Measurements from ENCODE around the gene PRAMEF5.
"Not testable (repeated sequence)": the region's sequence is repeated elsewhere in the genome, so short reads cannot be mapped to it uniquely, and the experiment has no call there.

PRAMEF5 gene

GRCh38 chr1:13279617-13280016 is 25.6 kb downstream of the PRAMEF5 start:
- not testable (repeated sequence) for DNase-seq

DNA sequence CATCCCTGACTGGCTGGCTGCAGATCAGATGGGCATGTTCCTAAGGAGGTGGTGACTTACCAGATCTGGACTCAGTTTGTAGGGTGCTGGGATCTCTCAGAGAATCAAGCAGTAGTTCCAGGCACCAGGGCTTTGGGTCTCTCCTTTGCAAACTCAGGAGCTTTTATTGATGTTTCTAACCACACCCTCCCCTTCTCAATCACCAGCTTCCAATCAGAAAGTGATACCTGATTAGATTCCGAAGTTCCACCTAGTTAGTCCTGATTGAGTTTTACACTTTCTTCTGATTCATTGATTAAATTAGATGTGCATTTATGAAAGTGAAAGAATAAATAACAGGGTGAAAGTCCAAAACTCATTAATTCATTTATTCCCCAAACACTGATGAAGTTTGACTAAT is 31.0 kb downstream of the PRAMEF5 start, which contains the start of gene PRAMEF8:
TSS of gene PRAMEF8 (minus strand) at position 101 of the 400 bp plus-strand sequence. CDS start 1,046 bp downstream, outside the sequence.
- DNase-seq, result not testable (repeated sequence)

DNA sequence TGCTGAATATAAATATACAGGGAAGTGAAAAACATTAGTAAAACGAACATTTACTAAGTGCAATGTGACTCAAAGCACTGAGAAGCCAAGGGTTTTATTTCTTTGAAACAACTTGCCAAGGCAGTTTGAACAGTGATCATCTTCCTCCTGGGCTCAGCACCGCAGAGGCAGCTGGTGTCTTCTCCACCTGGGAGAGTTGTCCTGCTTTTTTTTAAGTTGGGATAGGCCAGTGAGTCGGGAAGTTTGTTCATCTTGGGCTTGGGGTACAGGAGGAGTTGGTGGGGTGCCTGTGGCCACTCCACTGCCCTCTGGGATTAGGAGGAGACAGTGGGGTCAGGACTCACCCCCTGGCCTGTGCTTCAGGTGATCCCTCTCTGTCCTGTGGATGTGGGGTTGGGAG is 35.0 kb downstream of the PRAMEF5 start:
- not testable (repeated sequence) for DNase-seq

DNA sequence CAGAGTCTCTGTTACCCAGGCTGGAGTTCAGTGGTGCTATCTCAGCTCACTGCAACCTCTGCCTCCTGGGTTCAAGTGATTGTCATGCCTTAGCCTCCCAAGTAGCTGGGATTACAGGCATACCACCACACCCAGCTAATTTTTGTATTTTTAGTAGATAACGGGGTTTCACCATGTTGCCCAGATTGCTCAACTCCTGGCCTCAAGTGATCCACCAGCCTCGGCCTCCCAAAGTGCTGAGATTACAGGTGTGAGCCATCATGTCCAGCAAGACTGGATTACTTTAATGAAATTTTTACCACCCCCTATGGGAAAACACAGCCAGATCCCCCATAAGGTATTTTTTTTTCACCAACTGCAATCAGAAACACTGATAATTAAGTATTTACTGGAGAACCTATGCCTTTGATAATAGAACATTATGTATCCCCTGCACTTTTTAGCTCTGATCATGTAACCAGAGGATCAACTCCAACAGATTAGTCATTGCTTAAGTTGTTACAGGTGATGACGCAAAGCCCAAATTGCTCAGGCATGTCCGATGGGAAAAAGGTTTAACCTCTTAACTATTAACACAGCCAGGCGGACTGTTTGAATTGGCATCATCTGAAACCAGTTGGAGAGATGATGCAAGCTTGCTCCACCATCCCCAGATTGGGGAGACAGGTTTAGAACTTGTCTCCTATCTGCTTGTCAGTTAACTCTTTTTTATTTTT is 43.4 kb downstream of the PRAMEF5 start:
- DNase-seq, result not testable (repeated sequence)

GRCh38 chr1:13298699-13299098 is 44.7 kb downstream of the PRAMEF5 start:
- not testable (repeated sequence) for DNase-seq

- DNase-seq, result not testable (repeated sequence)
Observed at GRCh38 chr1:13302197-13302596, 48.2 kb downstream of the PRAMEF5 start.

GRCh38 chr1:13303239-13303638 is 49.2 kb downstream of the PRAMEF5 start, which contains the start of gene PRAMEF33:
Gene PRAMEF33 (plus strand): TSS chr1:13303539. CDS start chr1:13305955, 2,416 bp downstream.
- DNase-seq, result not testable (repeated sequence)
